ENCODE results near the gene ZNF280C. TPM values are rescaled to one million over a fixed set of nuclear protein-coding genes. Genes with fewer than 3 reads are reported as not detected.

ZNF280C gene
- total RNA-seq, 4 donors from 2014 or later = 4.8 to 7.8 (median 6.8) TPM

DNA sequence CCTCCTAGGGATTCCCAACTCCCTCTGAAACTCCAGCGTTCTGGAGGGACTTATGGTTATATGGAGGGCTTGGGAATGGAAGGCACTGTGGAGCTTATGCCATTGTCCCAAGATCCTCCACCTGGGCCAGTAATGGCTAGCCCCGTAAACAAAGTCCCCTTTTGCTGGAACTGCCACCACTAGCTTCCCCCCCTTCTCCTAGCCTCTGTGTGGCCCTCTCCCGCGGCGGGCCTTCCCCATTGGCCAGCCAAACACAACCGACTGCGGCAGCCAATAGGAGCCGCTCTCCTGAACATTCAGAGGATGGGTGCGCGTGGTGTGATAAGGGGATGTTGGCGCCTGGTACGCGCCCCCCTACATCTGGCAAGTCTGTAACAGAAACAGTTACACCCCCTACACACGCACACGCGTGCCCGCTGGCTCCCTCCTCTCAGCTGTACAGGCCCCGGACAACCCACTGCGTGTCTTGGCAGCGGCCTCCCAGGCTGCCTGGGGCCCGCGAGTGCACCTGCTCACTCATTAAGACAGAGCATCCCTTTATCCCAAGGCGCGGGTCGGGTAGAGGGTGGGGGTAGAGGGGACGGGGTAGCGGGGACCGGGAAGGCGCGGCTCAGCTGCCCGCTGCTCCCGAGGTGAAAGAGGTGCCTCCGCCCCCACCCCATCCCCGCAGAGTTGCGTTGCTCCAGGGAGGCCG lies 97.8 kb downstream of the ZNF280C start:
- H3K36me3 ChIP-seq = no peaks in the 10 kb centered on the region
- no peak overlapping the region for H3K27ac ChIP-seq
- H3K27me3 ChIP-seq = no peaks in the 10 kb centered on the region
- peak in 1 of 2 donors; percentile 5 for DNase-seq
- peak overlapping the region in 1 of 3 donors; percentile 15 for H3K4me3 ChIP-seq (replicated peaks in 1 of 3)
- no CpG with 5 or more reads among the region's 36 CpGs for WGBS, 2 donors
- H3K9me3 ChIP-seq = no peaks in the 10 kb centered on the region
- TF ChIP-seq, protein P1, sequence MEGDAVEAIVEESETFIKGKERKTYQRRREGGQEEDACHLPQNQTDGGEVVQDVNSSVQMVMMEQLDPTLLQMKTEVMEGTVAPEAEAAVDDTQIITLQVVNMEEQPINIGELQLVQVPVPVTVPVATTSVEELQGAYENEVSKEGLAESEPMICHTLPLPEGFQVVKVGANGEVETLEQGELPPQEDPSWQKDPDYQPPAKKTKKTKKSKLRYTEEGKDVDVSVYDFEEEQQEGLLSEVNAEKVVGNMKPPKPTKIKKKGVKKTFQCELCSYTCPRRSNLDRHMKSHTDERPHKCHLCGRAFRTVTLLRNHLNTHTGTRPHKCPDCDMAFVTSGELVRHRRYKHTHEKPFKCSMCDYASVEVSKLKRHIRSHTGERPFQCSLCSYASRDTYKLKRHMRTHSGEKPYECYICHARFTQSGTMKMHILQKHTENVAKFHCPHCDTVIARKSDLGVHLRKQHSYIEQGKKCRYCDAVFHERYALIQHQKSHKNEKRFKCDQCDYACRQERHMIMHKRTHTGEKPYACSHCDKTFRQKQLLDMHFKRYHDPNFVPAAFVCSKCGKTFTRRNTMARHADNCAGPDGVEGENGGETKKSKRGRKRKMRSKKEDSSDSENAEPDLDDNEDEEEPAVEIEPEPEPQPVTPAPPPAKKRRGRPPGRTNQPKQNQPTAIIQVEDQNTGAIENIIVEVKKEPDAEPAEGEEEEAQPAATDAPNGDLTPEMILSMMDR (IDR thresholded peaks at IDR 0.05) = no peak
- no peak for TF ChIP-seq POLR2A (IDR thresholded peaks at IDR 0.05)
- intact Hi-C loops (cut with DNase I) = no loop called here
- no peaks in the 10 kb centered on the region for H3K4me1 ChIP-seq

DNA sequence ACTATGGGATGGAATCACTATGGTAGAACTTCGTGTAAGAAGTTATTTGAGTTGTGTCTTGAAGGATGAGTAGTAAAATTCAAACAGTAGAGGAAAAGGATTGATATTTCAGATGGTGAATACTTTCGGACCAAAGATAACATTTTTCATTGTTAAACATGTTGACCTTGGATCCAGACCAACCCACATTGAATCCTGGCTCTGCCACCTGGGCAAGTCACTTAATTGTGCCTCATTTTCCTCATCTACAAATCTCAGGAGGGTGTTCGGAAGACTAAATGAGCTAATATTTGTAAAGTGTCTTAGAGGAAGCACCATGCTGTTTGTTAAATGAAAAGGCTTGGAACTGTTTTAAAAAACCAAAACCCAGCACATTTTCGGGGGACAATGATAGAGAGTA lies 101.7 kb downstream of the ZNF280C start:
- 52 to 66% methylated on average over 4 of the region's 4 CpGs for WGBS, 2 donors

DNA sequence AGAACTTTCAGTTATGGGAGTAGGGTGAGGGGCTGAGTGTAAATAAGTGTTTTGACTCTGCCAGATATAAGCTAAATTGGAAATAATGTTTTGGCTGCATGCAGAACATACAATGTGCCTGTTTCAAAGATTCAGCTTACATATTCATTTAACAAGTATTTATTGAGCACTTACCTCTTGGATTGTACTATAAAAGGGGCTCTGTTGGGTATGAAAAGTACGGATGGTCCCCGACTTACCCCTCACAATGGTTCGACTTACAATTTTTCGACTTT lies 102.3 kb downstream of the ZNF280C start:
- Histone ChIP-seq H3K9me3 (no peaks in the 10 kb centered on the region), H3K4me3 (replicated peaks in 1 of 3) (peak overlapping the region in 2 of 3 donors; percentile 21 to 40), H3K36me3 (no peaks in the 10 kb centered on the region), H3K27me3 (no peaks in the 10 kb centered on the region), H3K4me1 (peaks cover 0 to 5% of the 10 kb centered on the region in 2 donors), H3K27ac (peak overlapping the region; percentile 41 to 78 (median 78))
- WGBS, 2 donors = 0 to 3% methylated on average over 4 of the region's 4 CpGs
- intact Hi-C loops (cut with DNase I) = no loop called here
- TF ChIP-seq, protein P1 (IDR thresholded peaks at IDR 0.05) = no peak
- no peak for TF ChIP-seq POLR2A (IDR thresholded peaks at IDR 0.05)
- DNase-seq = no peak

More for the DNA sequence above, 101.7 kb downstream of the ZNF280C start:
- DNase-seq = no peak
- TF ChIP-seq, protein P1 (IDR thresholded peaks at IDR 0.05) = no peak
- TF ChIP-seq POLR2A (IDR thresholded peaks at IDR 0.05) = no peak
- H3K9me3 ChIP-seq = no peaks in the 10 kb centered on the region
- intact Hi-C loops (cut with DNase I) = no loop called here
- H3K4me1 ChIP-seq = peaks cover 0 to 5% of the 10 kb centered on the region in 2 donors
- H3K4me3 ChIP-seq (replicated peaks in 1 of 3) = no peak overlapping the region
- no peak overlapping the region for H3K27ac ChIP-seq
- no peaks in the 10 kb centered on the region for H3K36me3 ChIP-seq
- no peaks in the 10 kb centered on the region for H3K27me3 ChIP-seq

DNA sequence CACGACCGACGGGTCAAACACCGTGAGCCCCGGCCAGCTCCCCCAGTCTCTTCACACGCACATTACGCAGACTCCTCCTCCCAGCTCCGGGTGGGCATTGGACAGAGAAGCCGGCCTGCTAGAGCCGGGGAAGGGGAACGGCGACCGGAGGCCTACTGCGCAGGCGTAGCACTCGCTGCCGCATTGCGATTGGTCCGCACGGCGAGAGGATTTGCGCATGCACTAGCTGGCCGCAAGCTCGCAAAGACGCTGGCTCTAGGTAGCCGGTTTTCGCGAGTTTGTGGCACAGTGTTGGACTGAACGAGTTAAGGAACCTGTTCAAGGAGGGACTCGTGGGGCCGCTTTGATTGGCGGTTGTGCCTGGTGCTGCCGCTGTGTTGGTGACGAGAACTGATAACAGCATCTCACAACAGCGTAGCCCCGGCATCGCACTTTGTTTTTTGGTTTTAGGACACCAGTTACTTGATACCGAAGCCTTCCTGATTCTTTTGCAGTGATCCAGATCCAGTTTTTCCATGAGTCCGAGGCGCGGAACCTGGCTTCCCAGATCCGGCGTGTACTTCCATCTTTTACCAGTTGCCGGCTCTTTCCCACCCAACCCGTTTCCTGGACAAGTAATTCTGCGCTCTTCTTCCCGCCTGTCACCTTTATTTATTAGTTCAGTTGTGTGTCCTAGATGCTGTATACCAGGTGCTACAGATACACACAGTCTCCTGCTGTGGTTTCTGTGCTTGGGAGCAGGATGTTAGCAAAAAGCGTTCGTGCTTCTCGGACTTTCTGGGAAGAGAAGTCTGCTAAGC lies 102.8 kb downstream of the ZNF280C start, which contains the start of gene AIFM1:
Gene AIFM1 (minus strand): TSS at position 139 of the 800 bp plus-strand sequence. CDS start 185 bp downstream, outside the sequence.
- Histone ChIP-seq H3K36me3 (no peaks in the 10 kb centered on the region), H3K4me3 (replicated peaks in 1 of 3) (peak within 1 kb of the TSS in 2 of 3 donors; percentile 40 to 51), H3K27ac (peak within 1 kb of the TSS; percentile 70 to 78 (median 78)), H3K27me3 (no peaks in the 10 kb centered on the region), H3K9me3 (no peaks in the 10 kb centered on the region), H3K4me1 (peaks cover 0 to 5% of the 10 kb centered on the region in 2 donors)
- 0% methylated on average over 13 of the region's 50 CpGs for WGBS, 2 donors
- intact Hi-C loops (cut with DNase I) = no loop called here
- TF ChIP-seq, protein P1 (IDR thresholded peaks at IDR 0.05) = no peak
- TF ChIP-seq POLR2A (IDR thresholded peaks at IDR 0.05) = peak in 1 of 2 donors; percentile 67
- DNase-seq = peak; percentile 90 to 91
